SU-DHL-6 (cell line): ENCODE data around the gene CHN1.

Source experiments
- EZH2phosphoT487 ChIP-seq: fragments of 200-600 bp; sonication (generic), shearing (Covaris generic); conservative IDR thresholded peaks from 2 replicates; pipeline ENCODE4 v1.6.1; 2018; ENCODE audit warnings: mild to moderate bottlenecking, antibody characterized with exemption, low read length, moderate library complexity, mixed read lengths
- TF ChIP-seq, protein P1 (sequence below): fragments of 200-600 bp; sonication (generic); IDR thresholded peaks from one replicate; pipeline ENCODE4 v1.5.1; 2017; ENCODE audit warnings: antibody characterized with exemption, mild to moderate bottlenecking, low read length, moderate library complexity; ENCODE audit not compliant: insufficient read depth, poor library complexity, severe bottlenecking

GRCh38 chr2:175022923-175023322 lies 17.7 kb upstream of the CHN1 start:
- TF ChIP-seq, protein P1, sequence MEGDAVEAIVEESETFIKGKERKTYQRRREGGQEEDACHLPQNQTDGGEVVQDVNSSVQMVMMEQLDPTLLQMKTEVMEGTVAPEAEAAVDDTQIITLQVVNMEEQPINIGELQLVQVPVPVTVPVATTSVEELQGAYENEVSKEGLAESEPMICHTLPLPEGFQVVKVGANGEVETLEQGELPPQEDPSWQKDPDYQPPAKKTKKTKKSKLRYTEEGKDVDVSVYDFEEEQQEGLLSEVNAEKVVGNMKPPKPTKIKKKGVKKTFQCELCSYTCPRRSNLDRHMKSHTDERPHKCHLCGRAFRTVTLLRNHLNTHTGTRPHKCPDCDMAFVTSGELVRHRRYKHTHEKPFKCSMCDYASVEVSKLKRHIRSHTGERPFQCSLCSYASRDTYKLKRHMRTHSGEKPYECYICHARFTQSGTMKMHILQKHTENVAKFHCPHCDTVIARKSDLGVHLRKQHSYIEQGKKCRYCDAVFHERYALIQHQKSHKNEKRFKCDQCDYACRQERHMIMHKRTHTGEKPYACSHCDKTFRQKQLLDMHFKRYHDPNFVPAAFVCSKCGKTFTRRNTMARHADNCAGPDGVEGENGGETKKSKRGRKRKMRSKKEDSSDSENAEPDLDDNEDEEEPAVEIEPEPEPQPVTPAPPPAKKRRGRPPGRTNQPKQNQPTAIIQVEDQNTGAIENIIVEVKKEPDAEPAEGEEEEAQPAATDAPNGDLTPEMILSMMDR: no peak
- TF ChIP-seq EZH2phosphoT487: no peak
